NOMO-1 treated with dmso at 0.1 percent for 144 hours (cell line): Measurements from ENCODE around the gene HRG.
"Not testable (repeated sequence)": the region's sequence is repeated elsewhere in the genome, so short reads cannot be mapped to it uniquely, and the experiment has no call there.

ENCODE experiments used
- DNase-seq: peaks from one replicate; lab custom pipeline; 2025; ENCODE audit not compliant: unreplicated experiment; lab: John Stamatoyannopoulos, UW

Gene HRG

GRCh38 chr3:186679151-186679550 is 13.3 kb downstream of the HRG start:
- DNase-seq, result no peak

GRCh38 chr3:186680869-186681268 is 15.1 kb downstream of the HRG start:
- no peak for DNase-seq

- DNase-seq, result no peak
These were observed 17.0 kb downstream of the HRG start for GRCh38 chr3:186682812-186683211.

GRCh38 chr3:186683979-186684378 is 18.2 kb downstream of the HRG start:
- no peak for DNase-seq

GRCh38 chr3:186686475-186686874 is 20.7 kb downstream of the HRG start:
- DNase-seq, result not testable (repeated sequence)

- DNase-seq, result no peak
These were observed 21.4 kb downstream of the HRG start for GRCh38 chr3:186687120-186687651.

GRCh38 chr3:186690304-186690703 is 24.5 kb downstream of the HRG start:
- not testable (repeated sequence) for DNase-seq

- no peak for DNase-seq
These were observed 25.9 kb downstream of the HRG start for GRCh38 chr3:186691676-186692075.

- DNase-seq, result no peak
These were observed 28.0 kb downstream of the HRG start for GRCh38 chr3:186693843-186694242.

- DNase-seq, result no peak
These were observed 28.6 kb downstream of the HRG start for GRCh38 chr3:186694288-186695032.

- no peak for DNase-seq
These were observed 30.7 kb downstream of the HRG start for GRCh38 chr3:186696522-186696921.

- DNase-seq, result no peak
These were observed 31.7 kb downstream of the HRG start for GRCh38 chr3:186697510-186697909.

- DNase-seq, result no peak
These were observed 34.5 kb downstream of the HRG start for GRCh38 chr3:186700267-186700666.

- DNase-seq, result not testable (repeated sequence)
These were observed 36.6 kb downstream of the HRG start for GRCh38 chr3:186702451-186702850.

GRCh38 chr3:186705882-186706780 is 40.3 kb downstream of the HRG start:
- DNase-seq, result no peak

- DNase-seq, result no peak
These were observed 43.3 kb downstream of the HRG start for GRCh38 chr3:186708983-186709679.

- DNase-seq, result not testable (repeated sequence)
These were observed 44.9 kb downstream of the HRG start for GRCh38 chr3:186710694-186711093.

- DNase-seq, result no peak
These were observed 47.7 kb downstream of the HRG start for GRCh38 chr3:186713499-186713898.

- no peak for DNase-seq
These were observed 51.2 kb downstream of the HRG start, which contains the start of gene KNG1 for GRCh38 chr3:186717039-186717457. Gene KNG1 (plus strand): TSS chr3:186717359. CDS start chr3:186717543, 184 bp downstream.

- no peak for DNase-seq
These were observed 54.3 kb downstream of the HRG start for GRCh38 chr3:186719945-186720739.
